Measurements from ENCODE around the gene RAD21L1.

The RAD21L1 gene

DNA sequence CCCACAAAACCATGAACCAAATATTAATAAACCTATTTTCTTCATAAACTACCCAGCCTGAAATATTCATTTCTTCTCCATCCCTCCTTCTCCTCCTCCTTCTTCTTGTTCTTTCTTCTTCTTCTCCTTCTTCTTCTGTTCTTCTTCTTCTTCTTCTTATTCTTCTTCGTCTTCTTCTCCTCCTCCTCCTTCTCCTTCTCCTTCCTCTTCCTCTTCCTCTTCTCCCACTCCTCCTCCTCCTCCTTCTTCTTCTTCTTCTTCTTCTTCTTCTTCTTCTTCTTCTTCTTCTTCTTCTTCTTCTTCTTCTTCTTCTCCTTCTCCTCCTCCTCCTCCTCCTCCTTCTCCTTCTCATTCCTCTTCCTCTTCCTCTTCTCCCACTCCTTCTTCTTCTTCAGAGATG lies 36.0 kb upstream of the RAD21L1 start:
- H3K27ac ChIP-seq: no peak overlapping the region
- TF ChIP-seq, protein P1, sequence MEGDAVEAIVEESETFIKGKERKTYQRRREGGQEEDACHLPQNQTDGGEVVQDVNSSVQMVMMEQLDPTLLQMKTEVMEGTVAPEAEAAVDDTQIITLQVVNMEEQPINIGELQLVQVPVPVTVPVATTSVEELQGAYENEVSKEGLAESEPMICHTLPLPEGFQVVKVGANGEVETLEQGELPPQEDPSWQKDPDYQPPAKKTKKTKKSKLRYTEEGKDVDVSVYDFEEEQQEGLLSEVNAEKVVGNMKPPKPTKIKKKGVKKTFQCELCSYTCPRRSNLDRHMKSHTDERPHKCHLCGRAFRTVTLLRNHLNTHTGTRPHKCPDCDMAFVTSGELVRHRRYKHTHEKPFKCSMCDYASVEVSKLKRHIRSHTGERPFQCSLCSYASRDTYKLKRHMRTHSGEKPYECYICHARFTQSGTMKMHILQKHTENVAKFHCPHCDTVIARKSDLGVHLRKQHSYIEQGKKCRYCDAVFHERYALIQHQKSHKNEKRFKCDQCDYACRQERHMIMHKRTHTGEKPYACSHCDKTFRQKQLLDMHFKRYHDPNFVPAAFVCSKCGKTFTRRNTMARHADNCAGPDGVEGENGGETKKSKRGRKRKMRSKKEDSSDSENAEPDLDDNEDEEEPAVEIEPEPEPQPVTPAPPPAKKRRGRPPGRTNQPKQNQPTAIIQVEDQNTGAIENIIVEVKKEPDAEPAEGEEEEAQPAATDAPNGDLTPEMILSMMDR (conservative IDR thresholded peaks at IDR 0.05): no peak

DNA sequence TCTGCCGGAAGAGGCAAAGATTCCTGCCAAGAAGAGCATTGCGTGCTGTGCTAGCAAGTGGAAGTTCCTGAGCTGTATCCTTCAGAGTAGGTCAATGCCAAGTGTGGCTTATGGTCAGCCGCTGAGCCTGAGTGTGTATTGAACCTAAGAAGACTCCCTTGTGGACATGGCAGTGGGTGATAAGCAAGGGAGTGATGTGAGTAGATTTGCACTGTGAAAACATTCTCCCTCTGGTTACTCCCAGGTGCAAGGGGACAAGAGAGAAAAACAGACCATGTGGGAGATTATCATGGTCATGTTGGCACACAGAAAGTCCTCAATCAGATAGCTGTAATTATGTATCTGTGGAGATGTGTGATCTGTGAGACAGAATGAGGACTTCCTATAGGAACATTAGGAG lies 35.0 kb upstream of the RAD21L1 start:
- no peak overlapping the region for H3K27ac ChIP-seq
- TF ChIP-seq, protein P1 (conservative IDR thresholded peaks at IDR 0.05): no peak

DNA sequence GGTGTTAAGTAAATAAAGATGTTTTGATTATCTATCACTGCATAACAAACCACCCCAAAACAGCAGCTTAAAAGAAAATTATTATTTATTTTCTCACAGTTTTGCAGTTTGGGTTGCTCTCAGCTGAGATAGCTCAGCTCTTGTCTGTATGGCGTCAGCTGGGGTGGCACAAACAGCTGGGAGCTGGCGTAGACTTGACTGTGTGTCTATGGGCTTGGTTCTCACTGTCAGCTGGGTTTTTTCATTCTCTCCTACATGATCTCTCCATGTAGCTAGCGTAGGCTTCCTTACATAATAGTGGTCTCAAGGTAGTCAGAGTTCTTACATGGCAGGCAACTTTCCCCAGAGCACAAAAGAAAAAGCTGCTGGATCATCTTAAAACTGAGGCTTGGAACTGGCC lies 34.5 kb upstream of the RAD21L1 start:
- H3K27ac ChIP-seq: no peak overlapping the region
- TF ChIP-seq, protein P1 (conservative IDR thresholded peaks at IDR 0.05): no peak

DNA sequence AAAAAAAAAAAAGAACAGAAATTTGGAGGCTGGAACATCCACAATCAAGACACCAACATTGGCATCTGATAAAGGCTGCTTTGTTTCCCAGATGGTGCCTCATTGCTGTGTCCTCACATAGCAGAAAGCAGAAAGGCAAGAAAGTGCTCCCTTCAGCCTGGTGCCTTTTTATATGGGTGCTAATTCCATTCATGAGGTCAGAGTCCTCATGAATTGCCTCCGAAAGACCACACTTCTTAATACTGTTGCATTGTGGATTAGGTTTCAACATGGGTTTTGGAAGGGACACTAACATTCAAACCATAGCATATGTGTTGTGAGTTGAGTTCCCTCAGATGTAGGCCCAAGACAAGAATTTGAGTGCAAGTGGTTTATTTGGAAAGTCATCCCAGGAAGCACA lies 30.6 kb upstream of the RAD21L1 start:
- TF ChIP-seq, protein P1 (conservative IDR thresholded peaks at IDR 0.05): no peak

DNA sequence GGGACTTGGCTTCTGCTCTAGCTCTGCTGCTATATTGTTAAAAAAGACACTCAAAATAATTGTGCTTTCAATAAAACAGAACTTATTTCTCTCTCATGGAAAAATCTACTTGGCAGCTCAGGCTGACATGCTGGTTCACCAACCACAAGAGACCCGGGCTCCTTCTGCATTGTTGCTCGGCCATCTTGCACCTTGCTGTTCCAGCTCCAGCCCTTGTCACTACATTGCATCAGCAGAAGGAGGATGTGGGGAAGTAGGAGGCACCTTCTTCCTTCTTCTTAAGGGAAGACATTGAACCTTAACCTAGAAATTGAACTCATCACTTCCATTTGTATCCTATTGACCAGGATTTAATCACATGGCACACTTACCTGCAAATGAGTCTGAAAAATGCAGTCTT lies 29.2 kb upstream of the RAD21L1 start:
- TF ChIP-seq, protein P1 (conservative IDR thresholded peaks at IDR 0.05): no peak
- H3K27ac ChIP-seq: no peak overlapping the region

More for the DNA sequence above, 30.6 kb upstream of the RAD21L1 start:
- no peak overlapping the region for H3K27ac ChIP-seq

GRCh38 chr20:1197801-1198200 lies 28.0 kb upstream of the RAD21L1 start:
- H3K27ac ChIP-seq: no peak overlapping the region
- TF ChIP-seq, protein P1 (conservative IDR thresholded peaks at IDR 0.05): no peak

GRCh38 chr20:1198751-1199150 lies 27.1 kb upstream of the RAD21L1 start:
- TF ChIP-seq, protein P1 (conservative IDR thresholded peaks at IDR 0.05): no peak
- no peak overlapping the region for H3K27ac ChIP-seq
